K562 (cell line): ENCODE results near the gene EFCC1. TPM values are rescaled to one million over a fixed set of nuclear protein-coding genes. Genes with fewer than 3 reads are reported as not detected.

Source experiments
- FOXK1 ChIP-seq: sonication (generic); formaldehyde crosslinking; IDR thresholded peaks from 2 replicates; pipeline ENCODE4 v1.8.0; 2022; ENCODE audit warnings: missing genetic modification reagents, mild to moderate bottlenecking, borderline replicate concordance
- NFRKB ChIP-seq: fragments of 450-650 bp; IDR thresholded peaks from 2 replicates; pipeline ENCODE4 v1.6.1; 2016; ENCODE audit warnings: low read depth
- POLR2B ChIP-seq: fragments of 450-650 bp; IDR thresholded peaks from 2 replicates; pipeline ENCODE4 v1.6.1; 2018; ENCODE audit warnings: low read depth; ENCODE audit not compliant: partially characterized antibody
- RHOXF2B ChIP-seq: fragments of 250-450 bp; sonication (Bioruptor Pico); conservative IDR thresholded peaks from 2 replicates; pipeline ENCODE4 v1.5.1; 2021
- SMC3 ChIP-seq: conservative IDR thresholded peaks from 2 replicates; pipeline ENCODE4 v1.6.1; 2011; ENCODE audit warnings: low read depth, low read length, improper control_type of control experiment; ENCODE audit not compliant: insufficient read depth
- SRSF1 ChIP-seq: fragments of 200-400 bp; formaldehyde crosslinking; IDR thresholded peaks from 2 replicates; pipeline ENCODE4 v1.6.1; 2017; ENCODE audit warnings: mild to moderate bottlenecking, low read depth, low read length, moderate library complexity
- ZKSCAN8 ChIP-seq: fragments of 200-800 bp; sonication (Bioruptor generic); IDR thresholded peaks from 2 replicates; pipeline ENCODE4 v1.6.1; 2016; ENCODE audit warnings: missing genetic modification characterization, missing compliant biosample characterization
- ZNF324 ChIP-seq: fragments of 250-450 bp; sonication (Bioruptor Pico); IDR thresholded peaks from 2 replicates; pipeline ENCODE4 v1.4.0; 2020; ENCODE audit warnings: mild to moderate bottlenecking
- ZNF780A ChIP-seq: fragments of 250-450 bp; sonication (Bioruptor Pico); IDR thresholded peaks from 2 replicates; pipeline ENCODE4 v1.5.0; 2021; ENCODE audit warnings: mild to moderate bottlenecking
- polyA plus RNA-seq, 8 experiments: library from polyadenylated mRNA; depleted of rRNA in 4 of 8; stranded (reverse) in 5 of 8; unstranded in 3 of 8; fragments of >200 nt; fragmentation: Nextera tagmentation in 2 of 8; fragmentation: Illumina TruSeq in 1 of 8; extraction: Ambion mirVana in 2 of 8; extraction: Trizol in 1 of 8; gene quantifications; 2 replicates each; pipeline versions ENCODE4 v1.2.1 to v1.2.3, GENCODE V29; 2011 to 2014; ENCODE audit warnings: inconsistent platforms in 1 of 8, missing spikeins in 1 of 8
- total RNA-seq, 7 experiments: library from RNA; depleted of rRNA in 6 of 7; stranded (reverse); fragments of >200 nt in 6 of 7; fragmentation: Illumina TruSeq in 2 of 7; extraction: Trizol in 2 of 7; gene quantifications; 2 replicates each; pipeline versions ENCODE4 v1.2.1 to v1.2.3, GENCODE V29; 2011 to 2021; ENCODE audit warnings: low replicate concordance in 1 of 7
- TF ChIP-seq, protein P1 (sequence below): fragments of 450-650 bp; IDR thresholded peaks from 2 replicates; pipeline ENCODE4 v1.6.1; 2016; ENCODE audit warnings: low read depth
- TF ChIP-seq, protein P2 (sequence below): sonication (generic); formaldehyde crosslinking; IDR thresholded peaks from 2 replicates; pipeline ENCODE4 v1.8.0; 2022; ENCODE audit warnings: missing genetic modification reagents, mild to moderate bottlenecking, borderline replicate concordance
- TF ChIP-seq, protein P3 (sequence below): fragments of 250-450 bp; sonication (Bioruptor Pico); IDR thresholded peaks from 2 replicates; pipeline ENCODE4 v1.5.0; 2020; ENCODE audit warnings: mild to moderate bottlenecking
- TF ChIP-seq, protein P4 (sequence below): fragments of 250-450 bp; sonication (Bioruptor Pico); IDR thresholded peaks from 2 replicates; pipeline ENCODE4 v1.5.1; 2021; ENCODE audit warnings: mild to moderate bottlenecking

EFCC1 gene
- total and polyA plus RNA-seq, 9 of the 15 experiments (the other 6 are each of a cell fraction or from before 2014, with no cell fraction given) = not detected

DNA sequence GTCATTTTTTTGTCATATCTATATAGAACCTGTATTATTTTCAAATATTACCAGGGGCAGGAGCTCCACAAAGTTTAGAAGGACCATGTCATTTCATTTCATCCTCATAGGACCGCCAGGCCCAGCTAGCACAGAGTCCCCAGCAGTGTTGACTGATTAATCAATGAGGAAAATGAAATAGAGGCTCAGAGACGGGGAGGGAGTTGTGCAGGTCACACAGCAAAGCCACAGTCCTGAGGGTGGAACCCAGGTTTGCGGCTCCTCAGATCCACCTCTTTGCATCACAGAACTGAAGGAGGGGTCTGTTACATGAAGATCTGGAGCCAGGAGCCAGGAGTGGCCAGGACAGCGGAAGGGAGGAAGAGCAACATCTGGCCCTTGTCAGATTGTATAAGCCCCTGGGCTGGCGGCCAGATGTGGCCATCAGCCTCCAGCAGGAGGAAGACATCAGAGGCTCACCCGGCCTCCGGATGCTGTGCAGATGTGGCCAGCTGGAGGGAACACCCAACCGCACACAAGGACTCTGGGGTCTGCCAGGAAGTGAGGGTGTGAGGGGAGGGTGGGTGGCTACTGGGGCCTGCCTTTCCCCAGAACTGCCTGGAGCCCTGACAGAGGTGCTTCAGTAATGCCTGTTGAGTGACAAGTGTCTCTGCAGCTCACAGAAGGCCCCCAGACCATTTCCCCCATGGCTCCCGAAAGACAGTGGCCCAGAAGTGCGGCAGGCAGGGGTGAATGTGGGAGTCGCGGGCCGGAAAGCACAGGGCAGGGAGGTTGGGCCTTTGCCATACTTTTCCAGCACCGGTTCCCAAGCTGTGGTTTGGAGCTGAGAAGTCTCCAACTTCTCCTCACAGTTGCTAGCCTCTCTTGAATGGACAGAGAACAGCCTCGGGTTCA lies 21.3 kb downstream of the EFCC1 start (continued):
- TF ChIP-seq, protein P1, sequence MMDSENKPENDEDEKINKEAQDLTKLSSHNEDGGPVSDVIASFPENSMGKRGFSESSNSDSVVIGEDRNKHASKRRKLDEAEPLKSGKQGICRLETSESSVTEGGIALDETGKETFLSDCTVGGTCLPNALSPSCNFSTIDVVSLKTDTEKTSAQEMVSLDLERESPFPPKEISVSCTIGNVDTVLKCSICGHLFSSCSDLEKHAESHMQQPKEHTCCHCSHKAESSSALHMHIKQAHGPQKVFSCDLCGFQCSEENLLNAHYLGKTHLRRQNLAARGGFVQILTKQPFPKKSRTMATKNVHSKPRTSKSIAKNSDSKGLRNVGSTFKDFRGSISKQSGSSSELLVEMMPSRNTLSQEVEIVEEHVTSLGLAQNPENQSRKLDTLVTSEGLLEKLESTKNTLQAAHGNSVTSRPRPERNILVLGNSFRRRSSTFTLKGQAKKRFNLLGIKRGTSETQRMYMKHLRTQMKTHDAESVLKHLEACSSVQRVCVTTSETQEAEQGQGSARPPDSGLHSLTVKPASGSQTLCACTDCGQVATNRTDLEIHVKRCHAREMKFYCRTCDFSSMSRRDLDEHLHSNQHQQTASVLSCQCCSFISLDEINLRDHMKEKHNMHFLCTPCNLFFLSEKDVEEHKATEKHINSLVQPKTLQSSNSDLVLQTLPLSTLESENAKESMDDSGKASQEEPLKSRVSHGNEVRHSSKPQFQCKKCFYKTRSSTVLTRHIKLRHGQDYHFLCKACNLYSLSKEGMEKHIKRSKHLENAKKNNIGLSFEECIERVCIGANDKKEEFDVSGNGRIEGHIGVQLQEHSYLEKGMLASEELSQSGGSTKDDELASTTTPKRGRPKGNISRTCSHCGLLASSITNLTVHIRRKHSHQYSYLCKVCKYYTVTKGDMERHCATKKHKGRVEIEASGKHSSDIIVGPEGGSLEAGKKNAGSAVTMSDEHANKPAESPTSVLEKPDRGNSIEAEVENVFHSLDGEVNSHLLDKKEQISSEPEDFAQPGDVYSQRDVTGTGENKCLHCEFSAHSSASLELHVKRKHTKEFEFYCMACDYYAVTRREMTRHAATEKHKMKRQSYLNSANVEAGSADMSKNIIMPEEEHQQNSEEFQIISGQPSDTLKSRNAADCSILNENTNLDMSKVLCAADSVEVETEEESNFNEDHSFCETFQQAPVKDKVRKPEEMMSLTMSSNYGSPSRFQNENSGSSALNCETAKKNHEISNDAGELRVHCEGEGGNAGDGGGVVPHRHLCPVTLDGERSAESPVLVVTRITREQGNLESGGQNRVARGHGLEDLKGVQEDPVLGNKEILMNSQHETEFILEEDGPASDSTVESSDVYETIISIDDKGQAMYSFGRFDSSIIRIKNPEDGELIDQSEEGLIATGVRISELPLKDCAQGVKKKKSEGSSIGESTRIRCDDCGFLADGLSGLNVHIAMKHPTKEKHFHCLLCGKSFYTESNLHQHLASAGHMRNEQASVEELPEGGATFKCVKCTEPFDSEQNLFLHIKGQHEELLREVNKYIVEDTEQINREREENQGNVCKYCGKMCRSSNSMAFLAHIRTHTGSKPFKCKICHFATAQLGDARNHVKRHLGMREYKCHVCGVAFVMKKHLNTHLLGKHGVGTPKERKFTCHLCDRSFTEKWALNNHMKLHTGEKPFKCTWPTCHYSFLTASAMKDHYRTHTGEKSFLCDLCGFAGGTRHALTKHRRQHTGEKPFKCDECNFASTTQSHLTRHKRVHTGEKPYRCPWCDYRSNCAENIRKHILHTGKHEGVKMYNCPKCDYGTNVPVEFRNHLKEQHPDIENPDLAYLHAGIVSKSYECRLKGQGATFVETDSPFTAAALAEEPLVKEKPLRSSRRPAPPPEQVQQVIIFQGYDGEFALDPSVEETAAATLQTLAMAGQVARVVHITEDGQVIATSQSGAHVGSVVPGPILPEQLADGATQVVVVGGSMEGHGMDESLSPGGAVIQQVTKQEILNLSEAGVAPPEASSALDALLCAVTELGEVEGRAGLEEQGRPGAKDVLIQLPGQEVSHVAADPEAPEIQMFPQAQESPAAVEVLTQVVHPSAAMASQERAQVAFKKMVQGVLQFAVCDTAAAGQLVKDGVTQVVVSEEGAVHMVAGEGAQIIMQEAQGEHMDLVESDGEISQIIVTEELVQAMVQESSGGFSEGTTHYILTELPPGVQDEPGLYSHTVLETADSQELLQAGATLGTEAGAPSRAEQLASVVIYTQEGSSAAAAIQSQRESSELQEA = no peak
- TF ChIP-seq ZKSCAN8 (CRISPR knock-in tag) (no peak), SRSF1 (no peak), ZNF780A (no peak), NFRKB (no peak), ZNF324 (CRISPR knock-in tag) (no peak), POLR2B (no peak), SMC3 (no peak), RHOXF2B (CRISPR knock-in tag) (no peak), FOXK1 (no peak)
- TF ChIP-seq, protein P2, sequence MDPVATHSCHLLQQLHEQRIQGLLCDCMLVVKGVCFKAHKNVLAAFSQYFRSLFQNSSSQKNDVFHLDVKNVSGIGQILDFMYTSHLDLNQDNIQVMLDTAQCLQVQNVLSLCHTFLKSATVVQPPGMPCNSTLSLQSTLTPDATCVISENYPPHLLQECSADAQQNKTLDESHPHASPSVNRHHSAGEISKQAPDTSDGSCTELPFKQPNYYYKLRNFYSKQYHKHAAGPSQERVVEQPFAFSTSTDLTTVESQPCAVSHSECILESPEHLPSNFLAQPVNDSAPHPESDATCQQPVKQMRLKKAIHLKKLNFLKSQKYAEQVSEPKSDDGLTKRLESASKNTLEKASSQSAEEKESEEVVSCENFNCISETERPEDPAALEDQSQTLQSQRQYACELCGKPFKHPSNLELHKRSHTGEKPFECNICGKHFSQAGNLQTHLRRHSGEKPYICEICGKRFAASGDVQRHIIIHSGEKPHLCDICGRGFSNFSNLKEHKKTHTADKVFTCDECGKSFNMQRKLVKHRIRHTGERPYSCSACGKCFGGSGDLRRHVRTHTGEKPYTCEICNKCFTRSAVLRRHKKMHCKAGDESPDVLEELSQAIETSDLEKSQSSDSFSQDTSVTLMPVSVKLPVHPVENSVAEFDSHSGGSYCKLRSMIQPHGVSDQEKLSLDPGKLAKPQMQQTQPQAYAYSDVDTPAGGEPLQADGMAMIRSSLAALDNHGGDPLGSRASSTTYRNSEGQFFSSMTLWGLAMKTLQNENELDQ (CRISPR knock-in tag) = no peak
- TF ChIP-seq, protein P3, sequence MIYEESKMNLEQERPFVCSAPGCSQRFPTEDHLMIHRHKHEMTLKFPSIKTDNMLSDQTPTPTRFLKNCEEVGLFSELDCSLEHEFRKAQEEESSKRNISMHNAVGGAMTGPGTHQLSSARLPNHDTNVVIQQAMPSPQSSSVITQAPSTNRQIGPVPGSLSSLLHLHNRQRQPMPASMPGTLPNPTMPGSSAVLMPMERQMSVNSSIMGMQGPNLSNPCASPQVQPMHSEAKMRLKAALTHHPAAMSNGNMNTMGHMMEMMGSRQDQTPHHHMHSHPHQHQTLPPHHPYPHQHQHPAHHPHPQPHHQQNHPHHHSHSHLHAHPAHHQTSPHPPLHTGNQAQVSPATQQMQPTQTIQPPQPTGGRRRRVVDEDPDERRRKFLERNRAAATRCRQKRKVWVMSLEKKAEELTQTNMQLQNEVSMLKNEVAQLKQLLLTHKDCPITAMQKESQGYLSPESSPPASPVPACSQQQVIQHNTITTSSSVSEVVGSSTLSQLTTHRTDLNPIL (CRISPR knock-in tag) = no peak
- TF ChIP-seq, protein P4, sequence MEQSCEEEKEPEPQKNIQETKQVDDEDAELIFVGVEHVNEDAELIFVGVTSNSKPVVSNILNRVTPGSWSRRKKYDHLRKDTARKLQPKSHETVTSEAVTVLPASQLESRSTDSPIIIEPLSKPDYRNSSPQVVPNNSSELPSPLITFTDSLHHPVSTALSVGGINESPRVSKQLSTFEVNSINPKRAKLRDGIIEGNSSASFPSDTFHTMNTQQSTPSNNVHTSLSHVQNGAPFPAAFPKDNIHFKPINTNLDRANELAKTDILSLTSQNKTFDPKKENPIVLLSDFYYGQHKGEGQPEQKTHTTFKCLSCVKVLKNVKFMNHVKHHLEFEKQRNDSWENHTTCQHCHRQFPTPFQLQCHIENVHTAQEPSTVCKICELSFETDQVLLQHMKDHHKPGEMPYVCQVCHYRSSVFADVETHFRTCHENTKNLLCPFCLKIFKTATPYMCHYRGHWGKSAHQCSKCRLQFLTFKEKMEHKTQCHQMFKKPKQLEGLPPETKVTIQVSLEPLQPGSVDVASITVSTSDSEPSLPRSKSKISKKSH = no peak
